Measurements from ENCODE around the gene NAAA.

The NAAA gene

GRCh38 chr4:75922588-75922987, 18.2 kb downstream of the NAAA start:
- Histone ChIP-seq H4K20me1 (ENCODE audit: insufficient read depth, low read length) (no peaks in the 10 kb centered on the region), H3K9ac (ENCODE audit: low read depth, low read length) (no peak overlapping the region), H3K36me3 (ENCODE audit: insufficient read depth, low read length) (peaks cover 17% of the 10 kb centered on the region; the same call in 1 of the 2 replicates), H2AFZ (ENCODE audit: low read depth, low read length) (no peak overlapping the region), H3K9me3 (ENCODE audit: insufficient read depth, low read length, severe bottlenecking) (no peaks in the 10 kb centered on the region), H3K79me2 (ENCODE audit: insufficient read depth, low read length) (no peaks in the 10 kb centered on the region), H3K4me2 (ENCODE audit: insufficient read depth, low read length) (no peak overlapping the region), H3K27ac (ENCODE audit: low read length) (no peak overlapping the region), H3K27me3 (ENCODE audit: insufficient read depth, low read length, poor library complexity) (no peaks in the 10 kb centered on the region), H3K4me3 (ENCODE audit: low read depth in 1 of 2, low read length in 2 of 2) (no peak overlapping the region), H3K4me1 (ENCODE audit: insufficient read depth, low read length) (no peaks in the 10 kb centered on the region)
- ATAC-seq (ENCODE audit: insufficient read depth, low read depth) (no peak), DNase-seq (no peak)
- TF ChIP-seq, protein P1, sequence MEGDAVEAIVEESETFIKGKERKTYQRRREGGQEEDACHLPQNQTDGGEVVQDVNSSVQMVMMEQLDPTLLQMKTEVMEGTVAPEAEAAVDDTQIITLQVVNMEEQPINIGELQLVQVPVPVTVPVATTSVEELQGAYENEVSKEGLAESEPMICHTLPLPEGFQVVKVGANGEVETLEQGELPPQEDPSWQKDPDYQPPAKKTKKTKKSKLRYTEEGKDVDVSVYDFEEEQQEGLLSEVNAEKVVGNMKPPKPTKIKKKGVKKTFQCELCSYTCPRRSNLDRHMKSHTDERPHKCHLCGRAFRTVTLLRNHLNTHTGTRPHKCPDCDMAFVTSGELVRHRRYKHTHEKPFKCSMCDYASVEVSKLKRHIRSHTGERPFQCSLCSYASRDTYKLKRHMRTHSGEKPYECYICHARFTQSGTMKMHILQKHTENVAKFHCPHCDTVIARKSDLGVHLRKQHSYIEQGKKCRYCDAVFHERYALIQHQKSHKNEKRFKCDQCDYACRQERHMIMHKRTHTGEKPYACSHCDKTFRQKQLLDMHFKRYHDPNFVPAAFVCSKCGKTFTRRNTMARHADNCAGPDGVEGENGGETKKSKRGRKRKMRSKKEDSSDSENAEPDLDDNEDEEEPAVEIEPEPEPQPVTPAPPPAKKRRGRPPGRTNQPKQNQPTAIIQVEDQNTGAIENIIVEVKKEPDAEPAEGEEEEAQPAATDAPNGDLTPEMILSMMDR (IDR thresholded peaks at IDR 0.05; ENCODE audit: borderline replicate concordance, extremely low read depth, low read length, poor library complexity, severe bottlenecking), result no peak
- TF ChIP-seq EZH2 (IDR thresholded peaks at IDR 0.05; ENCODE audit: borderline replicate concordance, low read depth, low read length, severe bottlenecking), result no peak

- Histone ChIP-seq H2AFZ (ENCODE audit: low read depth, low read length) (no peak overlapping the region), H3K4me3 (ENCODE audit: low read depth in 1 of 2, low read length in 2 of 2) (no peak overlapping the region), H3K9me3 (ENCODE audit: insufficient read depth, low read length, severe bottlenecking) (no peaks in the 10 kb centered on the region), H3K4me2 (ENCODE audit: insufficient read depth, low read length) (no peak overlapping the region), H3K9ac (ENCODE audit: low read depth, low read length) (no peak overlapping the region), H3K27ac (ENCODE audit: low read length) (no peak overlapping the region), H4K20me1 (ENCODE audit: insufficient read depth, low read length) (no peaks in the 10 kb centered on the region), H3K27me3 (ENCODE audit: insufficient read depth, low read length, poor library complexity) (no peaks in the 10 kb centered on the region), H3K36me3 (ENCODE audit: insufficient read depth, low read length) (peaks cover 17% of the 10 kb centered on the region; the same call in 1 of the 2 replicates), H3K79me2 (ENCODE audit: insufficient read depth, low read length) (no peaks in the 10 kb centered on the region), H3K4me1 (ENCODE audit: insufficient read depth, low read length) (no peaks in the 10 kb centered on the region)
- DNase-seq, result no peak
- TF ChIP-seq, protein P1 (IDR thresholded peaks at IDR 0.05; ENCODE audit: borderline replicate concordance, extremely low read depth, low read length, poor library complexity, severe bottlenecking), result no peak
- no peak for TF ChIP-seq EZH2 (IDR thresholded peaks at IDR 0.05; ENCODE audit: borderline replicate concordance, low read depth, low read length, severe bottlenecking)
- no peak for ATAC-seq (ENCODE audit: insufficient read depth, low read depth)
Observed at GRCh38 chr4:75921910-75922309, 18.9 kb downstream of the NAAA start.

DNA sequence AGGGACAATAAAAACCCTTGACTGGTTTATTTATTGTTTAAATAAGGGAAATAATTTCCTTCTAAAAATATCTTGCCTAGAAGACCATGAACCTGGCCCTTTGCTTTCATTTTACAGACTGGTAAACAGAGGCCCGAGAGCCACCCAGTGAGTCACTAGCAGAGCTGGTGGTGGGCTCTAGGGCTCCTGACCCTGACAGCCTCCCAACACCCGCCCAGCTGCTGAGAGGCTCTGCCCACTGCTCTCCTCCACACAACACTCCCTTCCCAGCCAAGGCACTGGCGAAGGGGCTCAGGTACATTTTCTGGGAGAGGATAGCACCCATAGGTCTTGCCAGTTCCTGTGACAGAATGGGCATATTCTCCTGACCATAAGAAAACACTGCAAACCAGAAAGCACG, 20.5 kb downstream of the NAAA start:
- Histone ChIP-seq H3K4me3 (ENCODE audit: low read depth in 1 of 2, low read length in 2 of 2) (no peak overlapping the region), H3K79me2 (ENCODE audit: insufficient read depth, low read length) (no peaks in the 10 kb centered on the region), H3K4me2 (ENCODE audit: insufficient read depth, low read length) (no peak overlapping the region), H3K27me3 (ENCODE audit: insufficient read depth, low read length, poor library complexity) (no peaks in the 10 kb centered on the region), H3K9ac (ENCODE audit: low read depth, low read length) (no peak overlapping the region), H3K9me3 (ENCODE audit: insufficient read depth, low read length, severe bottlenecking) (no peaks in the 10 kb centered on the region), H3K4me1 (ENCODE audit: insufficient read depth, low read length) (no peaks in the 10 kb centered on the region), H3K27ac (ENCODE audit: low read length) (no peak overlapping the region), H2AFZ (ENCODE audit: low read depth, low read length) (no peak overlapping the region), H3K36me3 (ENCODE audit: insufficient read depth, low read length) (peaks cover 17% of the 10 kb centered on the region; the same call in 1 of the 2 replicates), H4K20me1 (ENCODE audit: insufficient read depth, low read length) (no peaks in the 10 kb centered on the region)
- ATAC-seq (ENCODE audit: insufficient read depth, low read depth) (no peak), DNase-seq (no peak)
- TF ChIP-seq, protein P1 (IDR thresholded peaks at IDR 0.05; ENCODE audit: borderline replicate concordance, extremely low read depth, low read length, poor library complexity, severe bottlenecking), result no peak
- no peak for TF ChIP-seq EZH2 (IDR thresholded peaks at IDR 0.05; ENCODE audit: borderline replicate concordance, low read depth, low read length, severe bottlenecking)

- H3K4me1 ChIP-seq (ENCODE audit: insufficient read depth, low read length), result no peaks in the 10 kb centered on the region
- no peaks in the 10 kb centered on the region for H3K27me3 ChIP-seq (ENCODE audit: insufficient read depth, low read length, poor library complexity)
- no peaks in the 10 kb centered on the region for H4K20me1 ChIP-seq (ENCODE audit: insufficient read depth, low read length)
- no peak overlapping the region for H3K4me3 ChIP-seq (ENCODE audit: low read depth in 1 of 2, low read length in 2 of 2)
- no peak overlapping the region for H3K9ac ChIP-seq (ENCODE audit: low read depth, low read length)
- DNase-seq (no peak), ATAC-seq (ENCODE audit: insufficient read depth, low read depth) (no peak)
- peaks cover 17% of the 10 kb centered on the region; the same call in 1 of the 2 replicates for H3K36me3 ChIP-seq (ENCODE audit: insufficient read depth, low read length)
- no peak overlapping the region for H2AFZ ChIP-seq (ENCODE audit: low read depth, low read length)
- H3K4me2 ChIP-seq (ENCODE audit: insufficient read depth, low read length), result no peak overlapping the region
- H3K9me3 ChIP-seq (ENCODE audit: insufficient read depth, low read length, severe bottlenecking), result no peaks in the 10 kb centered on the region
- no peaks in the 10 kb centered on the region for H3K79me2 ChIP-seq (ENCODE audit: insufficient read depth, low read length)
- TF ChIP-seq, protein P1 (IDR thresholded peaks at IDR 0.05; ENCODE audit: borderline replicate concordance, extremely low read depth, low read length, poor library complexity, severe bottlenecking), result no peak
- TF ChIP-seq EZH2 (IDR thresholded peaks at IDR 0.05; ENCODE audit: borderline replicate concordance, low read depth, low read length, severe bottlenecking), result no peak
- no peak overlapping the region for H3K27ac ChIP-seq (ENCODE audit: low read length)
Observed at GRCh38 chr4:75919920-75920319, 20.9 kb downstream of the NAAA start.
